Stimulated activated CD4-positive, alpha-beta T cell treated with anti-CD3 and anti-CD28 coated beads, Interleukin-12 subunit alpha, Interleukin-12 subunit beta, amount 100 ng/mL, for 48 hours (primary cell): ENCODE results near the gene KIAA1671.

Experiments
- DNase-seq, 3 donors: peaks; one replicate each; pipeline ENCODE4 v3.0.0-alpha.2; 2020; ENCODE audit warnings: low read depth in 2 of 3, low spot score in 1 of 3

The KIAA1671 gene

DNA sequence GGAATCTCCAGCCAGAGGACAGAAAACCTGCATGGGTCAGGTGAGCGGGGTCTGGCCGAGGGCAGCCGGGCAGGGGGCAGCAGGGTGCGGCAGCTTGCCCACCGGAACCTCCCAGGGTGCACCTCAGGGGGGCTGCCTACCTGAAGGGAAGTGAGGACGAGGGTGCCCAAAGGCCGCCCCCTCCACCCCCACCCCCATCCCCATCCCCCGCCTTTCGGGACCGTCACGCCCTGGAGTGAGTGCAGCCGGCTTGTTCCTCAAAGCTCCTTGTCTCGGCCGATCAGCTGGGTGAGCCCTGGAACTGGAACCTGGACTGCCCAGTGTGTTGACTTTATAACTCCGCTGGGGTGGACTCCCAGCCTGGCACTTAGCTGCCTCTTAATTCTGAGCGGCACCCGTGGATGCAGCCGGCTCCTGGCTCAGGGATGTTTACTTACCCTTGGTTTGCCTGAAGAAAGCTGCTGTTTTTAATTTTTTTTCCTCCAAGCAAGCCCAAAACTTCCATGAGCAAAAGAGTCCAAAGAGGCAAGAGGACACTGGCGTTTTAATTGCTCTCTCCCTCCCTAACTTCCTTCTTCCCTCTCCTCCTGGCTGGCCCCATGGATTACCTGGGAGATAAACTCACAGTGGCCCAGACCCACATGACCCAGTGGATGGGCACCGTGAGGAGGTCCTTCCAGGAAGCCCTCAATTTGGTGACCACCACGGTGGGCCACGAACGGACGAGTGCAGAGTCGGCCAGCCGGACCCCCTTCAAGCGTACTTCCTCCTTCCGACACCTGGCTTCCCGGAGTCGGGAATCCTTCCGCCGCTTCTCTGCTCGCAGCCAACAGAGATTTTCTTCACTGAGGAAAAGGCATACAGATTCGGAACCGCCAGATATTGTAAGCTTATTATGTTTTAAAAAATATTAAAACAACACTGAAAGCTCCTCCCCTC is 159.3 kb downstream of the KIAA1671 start:
- no peak for DNase-seq

DNA sequence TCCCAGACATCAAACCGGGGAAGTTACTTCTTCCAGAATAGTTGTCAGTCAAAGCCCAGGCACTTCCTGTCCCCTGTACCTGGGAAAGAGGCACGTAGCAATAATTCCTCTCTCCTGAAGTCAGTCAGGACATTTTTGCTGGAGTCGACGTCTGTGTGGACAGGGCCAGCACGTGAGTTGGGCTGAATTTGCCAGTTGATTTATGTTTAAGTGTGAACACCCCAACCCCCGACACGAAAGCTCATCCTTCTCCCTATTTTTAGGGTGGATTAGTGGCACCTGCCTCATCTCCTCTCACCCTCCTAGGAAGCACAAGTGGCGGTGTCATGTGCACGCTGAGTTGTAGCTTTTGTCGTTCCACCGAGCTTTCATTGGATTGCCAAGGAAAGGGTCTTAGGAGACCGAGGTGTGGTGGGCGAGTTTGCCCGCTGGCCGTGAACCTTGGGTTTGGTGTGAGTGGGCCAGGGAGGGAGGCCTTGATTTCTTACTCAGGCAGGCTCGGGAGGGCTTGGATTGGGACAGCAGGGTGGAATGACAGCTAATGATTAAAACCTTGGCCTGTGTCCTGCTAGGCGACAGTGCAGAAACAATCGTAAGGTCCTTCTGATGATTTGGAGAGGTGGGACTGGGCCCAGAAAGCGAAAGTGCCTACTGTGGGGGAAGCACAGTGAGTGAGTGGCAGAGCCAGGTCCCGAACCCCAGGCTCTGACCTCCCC is 160.2 kb downstream of the KIAA1671 start:
- DNase-seq, result no peak

DNA sequence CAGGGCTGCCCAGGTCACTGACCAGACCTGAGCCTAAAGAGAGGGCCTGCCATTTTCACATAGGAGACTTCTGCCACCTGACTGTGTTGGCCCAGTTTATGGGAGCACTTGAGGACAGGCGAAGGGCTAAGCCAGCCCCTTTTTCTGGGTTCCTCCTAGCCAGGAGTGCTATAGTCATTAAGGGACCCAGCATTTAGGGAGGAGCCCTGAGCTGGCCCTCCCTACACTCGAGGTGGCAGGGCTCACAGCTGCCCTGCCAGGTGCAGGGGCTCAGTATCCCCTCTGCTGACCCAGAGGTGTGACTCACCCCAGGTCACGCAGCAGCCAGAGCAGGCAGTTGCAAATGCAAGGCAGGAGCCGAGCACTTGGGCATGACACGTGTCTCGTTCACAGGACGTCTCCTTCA is 160.8 kb downstream of the KIAA1671 start:
- no peak for DNase-seq

DNA sequence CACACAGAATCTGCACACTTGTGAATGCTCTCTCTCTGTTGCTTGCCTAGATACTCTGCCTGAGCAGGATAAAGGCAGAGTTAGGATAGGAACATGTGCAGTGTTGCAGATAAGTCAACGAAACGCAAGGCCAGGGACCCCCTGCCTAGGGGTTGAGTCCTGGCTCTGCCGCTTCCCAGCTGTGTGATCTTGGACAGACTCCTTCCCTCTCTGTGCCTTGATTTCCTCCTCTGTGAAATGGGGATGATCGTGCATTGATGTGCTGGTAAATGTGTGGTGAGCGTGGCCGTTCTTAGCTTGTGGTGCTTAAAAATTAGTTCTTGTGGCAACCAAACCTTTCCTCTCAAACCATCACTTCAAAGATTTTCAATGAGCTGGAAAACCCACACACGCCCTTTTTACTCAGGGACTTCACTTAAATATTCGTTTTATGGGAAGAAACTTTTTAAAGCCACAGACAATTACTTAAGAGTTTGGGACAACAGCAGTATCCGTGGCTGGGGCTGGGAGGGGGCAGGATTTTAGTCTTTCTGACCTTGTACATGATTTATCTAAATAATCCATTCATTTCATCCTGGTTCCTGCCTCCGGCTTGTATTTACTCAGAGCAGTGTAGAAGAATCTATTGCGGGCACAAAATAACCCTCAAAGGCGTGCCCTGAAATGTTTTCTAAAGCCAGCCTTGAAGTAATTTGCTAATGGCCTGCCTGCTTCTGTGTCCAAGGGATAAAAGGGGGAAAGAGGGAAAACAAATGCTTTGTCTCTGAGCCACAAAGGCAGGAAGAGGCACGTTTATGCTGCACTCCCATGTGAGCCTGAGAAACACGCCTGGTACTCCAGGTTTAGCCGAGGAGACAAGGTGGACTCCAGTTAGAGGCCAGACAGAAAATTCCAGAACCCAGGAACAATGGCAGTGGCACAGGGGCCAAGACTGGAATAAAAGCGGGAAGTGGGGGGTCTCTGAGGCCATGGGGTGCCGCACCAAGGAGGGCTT is 162.2 kb downstream of the KIAA1671 start:
- no peak for DNase-seq

DNA sequence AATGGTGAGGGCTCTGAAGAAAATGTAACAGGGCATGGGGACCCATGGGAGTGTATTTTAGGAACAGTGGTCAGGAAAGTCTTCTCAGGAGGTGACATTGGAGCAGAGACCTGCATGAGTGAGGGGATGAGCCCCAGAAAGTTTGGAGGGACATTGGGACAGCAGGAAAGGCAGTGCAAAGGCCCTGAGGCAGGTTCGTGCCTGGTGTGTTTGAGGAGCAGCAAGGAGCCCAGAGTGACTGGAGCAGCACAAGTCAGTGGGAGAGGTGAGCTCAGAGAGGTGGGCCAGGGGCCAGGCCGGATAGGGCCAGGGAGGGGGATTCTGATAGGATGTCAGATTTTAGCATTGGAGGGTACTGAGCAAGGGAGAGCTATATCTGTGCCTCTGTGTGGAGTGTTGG is 167.1 kb downstream of the KIAA1671 start:
- DNase-seq, result no peak

DNA sequence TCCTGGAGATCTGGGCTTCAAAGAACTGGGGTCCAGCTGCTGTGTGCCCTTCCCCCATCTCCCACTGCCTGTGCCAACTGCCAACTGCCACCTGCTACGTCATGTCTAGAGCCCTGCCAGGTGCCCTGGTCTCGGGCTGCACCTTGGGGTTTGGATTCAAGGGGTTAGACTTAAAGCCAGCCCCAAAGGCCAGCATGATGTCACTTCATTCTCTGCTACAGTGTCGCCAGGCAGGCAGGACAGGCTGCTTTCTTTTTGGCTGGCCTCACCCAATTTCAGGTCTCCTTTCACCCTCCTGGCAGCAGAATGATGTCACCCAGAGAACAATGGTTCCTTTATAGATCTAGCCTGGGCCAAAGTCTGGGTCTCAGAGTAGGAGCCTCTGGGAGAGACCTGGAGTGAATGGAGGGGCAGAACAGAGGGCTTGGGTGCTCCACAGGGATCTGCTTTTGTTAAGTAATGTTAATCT is 167.6 kb downstream of the KIAA1671 start:
- DNase-seq, result no peak

DNA sequence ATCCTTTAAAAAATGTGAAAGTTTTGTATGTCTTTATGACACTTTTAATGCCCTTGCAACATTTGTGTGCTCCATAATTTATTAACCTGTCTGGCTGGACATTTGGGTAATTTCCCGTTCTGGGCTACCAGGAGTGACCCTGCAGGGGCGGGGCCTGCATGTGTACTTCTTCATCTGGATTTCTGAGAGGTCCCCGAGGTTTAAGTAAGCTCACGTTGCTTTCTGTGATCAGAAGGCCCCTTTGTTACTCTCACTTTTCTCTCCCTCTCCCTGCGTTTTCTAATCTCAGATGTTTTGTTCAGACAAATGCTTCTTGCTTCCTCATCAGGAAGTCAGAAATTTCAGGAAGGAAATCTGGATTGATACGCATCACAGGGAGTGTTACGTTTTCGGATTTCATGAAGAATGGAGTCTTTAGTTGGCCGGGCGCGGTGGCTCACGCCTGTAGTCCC is 168.3 kb downstream of the KIAA1671 start:
- DNase-seq, result no peak

DNA sequence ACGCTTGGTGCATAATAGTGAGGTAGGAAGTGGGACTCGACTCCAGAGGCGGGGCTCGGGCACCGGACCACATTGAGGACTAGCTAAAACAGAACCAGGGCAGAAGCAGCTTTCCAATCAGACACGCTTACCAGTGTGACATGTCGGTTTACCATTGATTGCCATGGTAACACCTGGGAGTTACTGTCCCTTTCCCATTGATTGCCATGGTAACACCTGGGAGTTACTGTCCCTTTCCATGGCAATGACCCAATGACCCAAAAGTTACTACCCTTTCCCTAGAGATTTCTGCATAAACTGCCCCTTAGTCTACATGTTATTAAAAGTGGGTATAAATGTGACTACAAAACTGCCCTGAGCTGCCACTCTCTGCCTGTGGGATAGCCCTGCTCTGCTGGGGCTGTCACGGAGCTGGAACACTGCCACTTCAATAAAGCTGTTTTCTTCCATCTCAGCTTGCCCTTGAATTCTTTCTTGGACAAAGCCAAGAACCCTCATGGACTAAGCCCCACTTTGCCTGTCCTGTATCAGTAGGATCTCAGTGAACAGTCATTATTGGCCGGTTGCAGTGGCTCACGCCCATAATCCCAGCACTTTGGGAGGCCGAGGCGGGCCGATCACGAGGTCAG is 169.7 kb downstream of the KIAA1671 start:
- no peak for DNase-seq

DNA sequence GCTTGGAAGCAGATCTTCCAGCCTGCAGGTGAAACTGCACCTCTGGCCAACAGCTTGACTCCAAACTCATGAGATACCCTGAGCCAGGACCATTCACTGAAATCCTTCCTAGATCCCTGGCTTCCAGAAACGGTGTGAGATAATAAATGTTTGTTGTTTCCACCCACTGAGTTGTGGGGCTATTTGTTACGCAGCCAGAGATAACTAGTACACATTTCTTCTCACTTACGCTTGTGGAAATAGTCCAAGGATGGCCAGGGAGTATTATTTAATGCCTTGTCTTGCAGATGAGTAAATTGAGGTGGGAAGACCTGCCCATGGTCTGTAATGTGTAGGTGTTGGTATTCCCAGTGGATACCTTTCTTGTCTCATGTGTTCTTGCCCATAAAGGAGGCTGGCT is 171.2 kb downstream of the KIAA1671 start:
- no peak for DNase-seq

DNA sequence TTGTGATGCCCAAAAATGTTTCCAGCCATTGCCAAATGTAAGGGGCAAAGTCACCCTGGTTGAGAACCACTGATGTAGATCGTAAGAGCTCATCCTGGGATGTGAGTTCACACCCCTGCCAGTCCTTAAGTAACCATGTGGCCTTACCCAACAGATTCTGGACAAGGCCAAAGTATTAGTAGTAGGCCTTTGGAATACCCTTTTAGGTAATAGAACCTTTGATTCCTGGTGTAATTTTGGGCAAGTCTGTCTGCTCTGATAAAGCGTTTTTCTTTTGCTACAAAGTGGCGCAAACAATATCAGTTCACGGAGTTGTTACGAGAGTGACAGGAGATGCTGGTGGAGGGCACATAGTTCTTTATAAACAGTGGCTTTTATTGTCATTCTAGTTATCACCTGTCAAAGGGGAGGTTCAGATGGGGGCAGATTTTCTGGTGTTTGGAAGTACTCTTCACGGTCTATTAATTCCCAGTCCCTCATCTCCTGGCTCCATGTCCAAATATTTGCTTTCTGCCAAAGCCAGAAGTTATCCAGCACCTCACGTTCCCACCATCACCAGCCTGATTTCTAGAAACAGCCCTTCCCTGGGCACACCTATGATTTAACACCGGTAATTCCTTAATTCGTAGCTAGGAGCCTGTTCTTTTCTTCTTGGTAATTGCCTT is 173.3 kb downstream of the KIAA1671 start:
- DNase-seq, result no peak

DNA sequence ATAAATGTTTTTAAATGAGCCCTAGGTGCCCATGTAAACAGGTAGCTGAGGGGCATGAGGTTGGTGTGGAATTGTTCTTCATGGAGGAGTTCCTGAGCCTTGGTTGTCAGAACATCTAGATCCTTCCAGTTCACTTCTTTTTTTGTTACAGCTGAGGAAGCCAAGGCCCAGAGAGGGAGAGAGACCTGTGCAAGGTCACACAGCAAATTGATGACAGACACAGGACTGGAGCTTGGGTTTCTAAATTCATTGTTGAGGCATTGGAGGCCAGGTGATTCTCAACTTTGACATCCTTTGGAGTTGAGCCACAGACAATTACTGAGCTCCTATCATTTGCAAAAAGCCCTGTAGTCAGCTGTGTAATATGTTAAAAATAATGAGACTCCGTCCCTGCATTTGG is 174.0 kb downstream of the KIAA1671 start:
- no peak for DNase-seq

DNA sequence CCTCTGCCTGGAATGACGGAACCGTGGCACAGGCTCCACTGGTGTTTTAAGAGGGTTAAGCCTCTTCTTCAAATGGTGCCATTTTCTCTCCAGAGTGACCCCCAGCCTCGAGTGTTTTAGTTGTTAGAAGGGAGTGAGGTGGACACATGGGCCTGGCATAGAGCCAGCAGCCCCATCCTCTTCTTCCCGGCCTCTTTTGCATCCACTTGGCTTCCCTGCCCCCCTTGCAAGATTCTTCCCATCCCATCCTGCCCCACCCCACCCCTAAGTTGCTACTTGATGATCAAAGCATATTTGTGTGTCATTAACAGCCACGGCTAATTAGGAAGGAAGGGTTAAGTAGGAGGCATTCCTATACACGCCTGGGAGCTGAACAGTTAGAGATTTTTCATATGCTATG is 174.8 kb downstream of the KIAA1671 start:
- DNase-seq, result no peak

DNA sequence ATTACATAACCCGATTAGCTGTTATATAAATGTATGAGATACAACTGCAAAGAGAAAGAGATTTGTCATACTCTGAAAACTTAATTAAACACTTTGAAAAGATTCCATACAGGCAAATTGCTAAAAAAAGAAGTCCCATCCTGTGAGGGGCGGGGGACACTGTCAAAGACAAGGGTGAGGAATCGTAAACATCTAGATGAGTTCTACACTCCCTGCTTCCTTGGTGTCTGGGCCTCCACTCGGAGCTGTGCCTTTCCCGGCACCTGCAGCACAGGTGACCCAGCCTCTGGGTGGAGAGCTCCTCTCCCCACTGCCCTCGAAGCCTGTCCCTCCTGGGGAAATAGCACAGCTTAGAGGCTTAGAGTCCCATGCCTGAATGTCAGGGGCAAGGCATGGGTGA is 177.9 kb downstream of the KIAA1671 start:
- DNase-seq, result no peak

DNA sequence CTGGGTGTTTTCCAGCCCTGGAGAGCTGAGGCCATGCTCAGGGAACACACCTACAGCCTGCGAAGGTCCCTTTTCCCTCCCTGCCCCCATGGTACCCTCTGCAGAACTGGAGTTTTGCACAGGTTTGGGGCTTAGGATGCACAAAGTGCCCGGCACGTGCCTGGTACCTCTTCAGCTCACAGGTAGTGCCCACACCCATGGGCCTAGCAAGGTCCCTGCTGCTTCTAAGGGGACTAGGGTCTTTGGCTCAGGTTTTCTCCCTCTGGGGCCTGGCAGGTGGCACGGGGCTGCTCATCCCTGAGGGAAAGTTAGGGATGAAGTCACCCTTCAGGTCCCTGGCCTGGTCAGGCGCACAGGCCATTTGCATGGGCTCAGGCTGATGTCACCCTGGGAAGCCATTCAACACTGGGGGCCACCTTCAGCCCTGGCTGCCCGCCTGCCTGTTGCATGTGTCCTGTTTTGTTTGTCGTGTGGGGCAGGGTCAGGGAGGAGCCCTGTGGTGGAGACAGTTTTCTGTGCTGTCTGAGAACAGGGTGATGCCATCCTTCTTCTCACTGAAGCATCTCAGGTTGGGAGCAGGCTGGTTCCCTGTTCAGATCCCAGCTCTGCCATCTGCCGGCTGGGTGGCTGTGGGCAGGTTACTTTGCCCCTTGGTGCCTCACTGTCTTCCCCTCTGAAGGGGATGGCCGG is 178.8 kb downstream of the KIAA1671 start:
- no peak for DNase-seq

DNA sequence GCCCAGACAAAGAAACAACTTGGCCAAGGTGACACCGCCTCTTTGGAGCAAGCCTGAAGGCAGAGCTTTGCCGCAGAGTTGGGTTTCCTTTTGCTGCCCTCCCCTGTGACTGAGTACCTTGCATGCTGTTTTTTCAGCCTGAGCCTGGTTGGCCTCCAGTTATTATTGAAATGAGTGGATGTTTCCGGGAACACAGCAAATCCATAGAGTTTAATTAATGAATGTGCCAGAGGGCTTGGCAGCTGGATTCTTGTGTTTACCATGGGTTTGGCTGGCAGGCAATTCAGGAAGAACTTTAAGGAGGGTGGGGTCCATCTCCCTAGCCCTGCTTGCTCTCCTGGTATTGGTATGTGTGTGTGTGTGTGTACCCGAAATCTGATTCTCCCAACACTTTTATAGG is 181.5 kb downstream of the KIAA1671 start:
- no peak for DNase-seq

DNA sequence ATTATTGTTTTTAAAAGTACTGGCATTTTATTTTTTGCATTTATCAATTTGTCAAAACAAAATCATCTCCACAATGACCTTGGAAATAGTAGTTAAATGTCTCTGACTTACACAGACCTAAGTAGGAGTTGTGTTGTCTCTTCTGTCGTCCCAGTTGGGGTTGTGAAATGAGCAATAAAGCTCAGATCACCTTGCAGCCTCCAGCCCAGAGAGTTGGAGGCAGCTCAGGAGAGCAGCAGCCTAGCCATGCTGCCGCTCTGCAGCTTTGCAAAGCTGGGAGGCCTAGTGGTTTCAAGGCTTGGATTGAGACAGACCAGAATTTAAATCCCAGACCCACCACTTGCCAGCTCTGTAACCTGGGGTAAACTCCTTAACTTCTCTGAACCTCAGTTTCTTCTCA is 181.9 kb downstream of the KIAA1671 start:
- DNase-seq, result no peak

DNA sequence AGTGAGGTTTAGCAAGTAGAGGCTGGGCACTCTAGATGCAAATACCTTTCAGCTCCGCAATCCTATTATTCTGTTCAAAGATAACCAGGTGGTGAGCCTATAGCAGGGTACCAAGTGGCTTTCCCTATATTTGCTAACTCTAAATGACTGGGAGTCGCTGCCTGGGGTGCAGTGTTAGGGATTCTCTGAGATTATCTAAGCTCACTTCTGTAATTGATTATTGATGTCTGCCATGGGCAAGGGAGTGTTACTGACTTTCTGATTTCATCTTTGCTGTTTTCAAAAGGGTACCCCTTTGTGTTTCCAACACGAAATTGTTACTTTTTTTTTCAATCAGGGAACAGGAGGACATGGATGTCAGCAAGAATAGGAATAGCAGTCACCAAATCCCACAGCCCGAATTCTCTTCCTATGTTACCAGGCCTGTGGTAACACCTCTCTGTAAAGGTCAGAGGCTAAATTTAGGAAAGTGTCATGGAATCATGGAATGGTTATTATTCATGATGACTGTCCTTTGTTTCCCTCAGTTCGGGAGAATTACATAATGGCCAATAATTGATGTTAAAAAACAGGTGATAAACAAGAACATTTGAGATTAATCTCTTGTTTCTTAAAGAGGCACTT is 184.5 kb downstream of the KIAA1671 start:
- no peak for DNase-seq

DNA sequence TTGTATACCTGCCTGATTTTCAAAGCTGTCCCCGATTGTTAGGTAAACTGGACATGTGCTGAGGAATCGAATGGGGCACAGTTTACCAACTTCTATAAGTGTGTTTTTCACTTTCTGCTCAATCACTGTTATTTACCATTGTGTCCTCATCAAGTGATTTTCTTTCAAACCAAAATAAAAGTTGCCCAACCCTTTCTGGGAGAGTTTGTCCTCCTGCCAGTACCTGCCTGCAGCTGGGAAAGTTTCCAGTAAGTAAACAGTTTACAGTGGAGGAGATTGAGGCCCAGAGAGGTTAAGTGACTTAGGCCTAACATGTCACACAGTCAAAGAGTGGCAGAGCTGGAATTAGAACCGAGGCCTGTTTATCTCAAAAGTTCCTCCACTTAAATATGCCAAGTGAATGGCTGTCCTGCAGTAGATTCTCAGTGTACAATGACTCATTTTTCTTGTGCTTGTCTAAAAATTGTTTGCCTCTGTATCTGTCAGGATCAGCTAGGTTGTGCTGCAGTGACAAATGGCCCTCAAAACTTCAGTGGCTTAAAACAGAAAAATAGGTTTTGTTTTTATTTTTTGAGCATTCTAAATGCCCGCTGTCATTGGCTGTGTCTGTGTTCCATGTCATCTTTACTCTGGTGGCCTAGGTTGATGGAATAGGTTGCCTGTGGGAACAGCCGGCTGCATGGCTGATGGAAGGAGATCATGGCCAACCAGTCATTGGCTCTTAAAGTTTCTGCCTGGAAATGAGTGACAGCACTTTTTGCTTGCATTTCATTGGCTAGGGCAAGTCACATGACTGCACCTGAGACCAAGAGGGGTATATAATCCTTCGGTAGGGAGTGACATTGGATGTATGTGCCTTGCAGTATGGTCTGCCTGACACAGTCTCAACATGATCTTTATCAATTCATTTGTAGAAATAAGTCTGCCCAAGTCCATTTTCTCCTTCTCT is 185.3 kb downstream of the KIAA1671 start:
- no peak for DNase-seq
